GM12878 (cell line): ENCODE results near the gene SNCB.

Experiments
- RAD21 ChIP-seq: IDR thresholded peaks from 2 replicates; pipeline ENCODE4 v1.6.1; 2011; ENCODE audit warnings: mild to moderate bottlenecking, low read depth, low read length, moderate library complexity; ENCODE audit not compliant: insufficient read depth
- USF2 ChIP-seq: IDR thresholded peaks from 2 replicates; pipeline ENCODE4 v1.6.1; 2011; ENCODE audit warnings: low read depth, low read length, improper control_type of control experiment, borderline replicate concordance
- TF ChIP-seq, protein P1 (sequence below): IDR thresholded peaks from 2 replicates; pipeline ENCODE4 v1.6.1; 2012; ENCODE audit warnings: mild to moderate bottlenecking, low read depth, low read length

GRCh38 chr5:176619569-176620332 is 10.6 kb downstream of the SNCB start:
- TF ChIP-seq USF2 (no peak), RAD21 (no peak)
- TF ChIP-seq, protein P1, sequence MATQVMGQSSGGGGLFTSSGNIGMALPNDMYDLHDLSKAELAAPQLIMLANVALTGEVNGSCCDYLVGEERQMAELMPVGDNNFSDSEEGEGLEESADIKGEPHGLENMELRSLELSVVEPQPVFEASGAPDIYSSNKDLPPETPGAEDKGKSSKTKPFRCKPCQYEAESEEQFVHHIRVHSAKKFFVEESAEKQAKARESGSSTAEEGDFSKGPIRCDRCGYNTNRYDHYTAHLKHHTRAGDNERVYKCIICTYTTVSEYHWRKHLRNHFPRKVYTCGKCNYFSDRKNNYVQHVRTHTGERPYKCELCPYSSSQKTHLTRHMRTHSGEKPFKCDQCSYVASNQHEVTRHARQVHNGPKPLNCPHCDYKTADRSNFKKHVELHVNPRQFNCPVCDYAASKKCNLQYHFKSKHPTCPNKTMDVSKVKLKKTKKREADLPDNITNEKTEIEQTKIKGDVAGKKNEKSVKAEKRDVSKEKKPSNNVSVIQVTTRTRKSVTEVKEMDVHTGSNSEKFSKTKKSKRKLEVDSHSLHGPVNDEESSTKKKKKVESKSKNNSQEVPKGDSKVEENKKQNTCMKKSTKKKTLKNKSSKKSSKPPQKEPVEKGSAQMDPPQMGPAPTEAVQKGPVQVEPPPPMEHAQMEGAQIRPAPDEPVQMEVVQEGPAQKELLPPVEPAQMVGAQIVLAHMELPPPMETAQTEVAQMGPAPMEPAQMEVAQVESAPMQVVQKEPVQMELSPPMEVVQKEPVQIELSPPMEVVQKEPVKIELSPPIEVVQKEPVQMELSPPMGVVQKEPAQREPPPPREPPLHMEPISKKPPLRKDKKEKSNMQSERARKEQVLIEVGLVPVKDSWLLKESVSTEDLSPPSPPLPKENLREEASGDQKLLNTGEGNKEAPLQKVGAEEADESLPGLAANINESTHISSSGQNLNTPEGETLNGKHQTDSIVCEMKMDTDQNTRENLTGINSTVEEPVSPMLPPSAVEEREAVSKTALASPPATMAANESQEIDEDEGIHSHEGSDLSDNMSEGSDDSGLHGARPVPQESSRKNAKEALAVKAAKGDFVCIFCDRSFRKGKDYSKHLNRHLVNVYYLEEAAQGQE, result no peak
